Heart left ventricle (tissue), 16 donors: ENCODE data around the gene PRICKLE2. TPM values are rescaled to one million over a fixed set of nuclear protein-coding genes. Genes with fewer than 3 reads are reported as not detected.

Experiments
- ATAC-seq, 4 donors: fragments of 200-7000 bp; cut with Tn5 transposase; one replicate each; pipeline ENCODE4 v1.9.1; 2020 to 2022; ENCODE audit warnings: moderate library complexity in 4 of 4, mild to moderate bottlenecking in 3 of 4, moderate number of reproducible peaks in 1 of 4
- DNase-seq, 5 donors: peaks; one replicate each; pipeline ENCODE4 v3.0.0-alpha.2; 2020
- H3K27ac ChIP-seq, 12 donors: fragments of 200-600 bp; sonication (generic) in 4 of 12; one replicate each; pipeline versions ENCODE4 v1.5.0 to v1.8.0; 2016 to 2022; ENCODE audit warnings: mild to moderate bottlenecking in 2 of 12
- H3K27me3 ChIP-seq, 9 donors: fragments of 200-600 bp; sonication (generic) in 2 of 9; one replicate each; pipeline versions ENCODE4 v1.5.1 to v1.8.0; 2016 to 2022; ENCODE audit warnings: mild to moderate bottlenecking in 3 of 9
- H3K36me3 ChIP-seq, 9 donors: fragments of 200-600 bp; sonication (generic) in 2 of 9; one replicate each; pipeline versions ENCODE4 v1.5.0 to v1.8.0; 2018 to 2022; ENCODE audit warnings: mild to moderate bottlenecking in 2 of 9
- H3K4me1 ChIP-seq, 12 donors: fragments of 200-600 bp; sonication (generic) in 4 of 12; one replicate each; pipeline versions ENCODE4 v1.5.0 to v1.8.0; 2016 to 2022; ENCODE audit warnings: mild to moderate bottlenecking in 3 of 12
- H3K4me3 ChIP-seq, 12 donors: fragments of 200-600 bp; sonication (generic) in 4 of 12; one replicate each; pipeline versions ENCODE4 v1.5.0 to v1.8.0; 2017 to 2022; ENCODE audit warnings: mild to moderate bottlenecking in 9 of 12, moderate library complexity in 4 of 12
- H3K9me3 ChIP-seq, 12 donors: fragments of 200-600 bp; sonication (generic) in 4 of 12; one replicate each; pipeline versions ENCODE4 v1.5.0 to v1.8.0; 2016 to 2022; ENCODE audit warnings: mild to moderate bottlenecking in 1 of 12
- POLR2A ChIP-seq, 2 donors: fragments of 450-650 bp; IDR thresholded peaks; one replicate each; pipeline ENCODE4 v1.6.1; 2017; ENCODE audit warnings: antibody characterized with exemption in 2 of 2, mild to moderate bottlenecking in 2 of 2, moderate library complexity in 2 of 2
- WGBS, 4 donors: extraction: QIAGEN DNeasy Blood & Tissue Kit in 2 of 4; methylation state at CpG; one replicate each; pipeline versions ENCODE4 v1.1.5 to v1.1.7; 2013 to 2018; 5-methylcytosine and 5-hydroxymethylcytosine counted together
- intact Hi-C, 10 donors: fragments of 100-400 bp; cut with DNase I; formaldehyde crosslinking; loops; one replicate each; pipeline versions ENCODE4 v1.11.1 to v1.14.2; 2022
- polyA plus RNA-seq, 2 donors: library from polyadenylated mRNA; stranded (reverse); fragments of 200-250 nt; gene quantifications; one replicate each; pipeline ENCODE4 v1.2.3, GENCODE V29; 2013
- total RNA-seq, 9 donors: library from RNA; depleted of rRNA in 2 of 9; stranded (reverse); fragments of >200 nt in 2 of 9; fragmentation: NEBNext Ultra II Directional in 3 of 9; extraction: Animal tissue kit (Norgen Biotek cat#: 25700) in 3 of 9; gene quantifications; one replicate each; pipeline versions ENCODE4 v1.1.0 to v1.2.4, GENCODE V29; 2016 to 2023
- TF ChIP-seq, protein P1 (sequence below), 12 donors: fragments of 200-600 bp; sonication (generic) in 4 of 12; IDR thresholded peaks; one replicate each; pipeline versions ENCODE4 v1.5.0 to v1.8.0; 2018 to 2022; ENCODE audit warnings: antibody characterized with exemption in 12 of 12, mild to moderate bottlenecking in 5 of 12
- donor health status: ischemic (EF 13 %, LVEDD 7.1; RV severe dilation, severe dysfunction).
- donor health status: healthy with polysubstance abuse.
- donor health status: DM: no; HTN: yes; CAD: no.
- donor health status: DM: no; HTN: no; CAD: no.
- donor health status: ischemic (EF 25% LVEDD 6.9; RV normal size, moderate dysfunction).
- donor health status: ischemic (EF 25% LVEDD 5.7; RV mildly dilated, moderate dysfunction).
- donor health status: healthy.
- donor health status: DM: yes; HTN: yes; CAD: no.
- donor health status: ischemic (EF 35%, LVEDD 5.7; RV mildly dilated, moderate dysfunction).
- donor health status: nonischemic (EF 11% LVEDD 7.7; RV severe dilation, severe dysfunction).
- donor health status: DM: yes; HTN: yes; CAD: no.
- donor health status: PGD.
- donor health status: ischemic (EF 29% LVEDD 5.4; RV normal size, mild dysfunction).
- donor health status: nonischemic (EF 23%, LVEDD 6.1; RV moderate dilation, normal function).

PRICKLE2 gene
- total and polyA plus RNA-seq, 11 donors = 1.5 to 15.2 (median 7.3) TPM

GRCh38 chr3:64203969-64204908 is 21.0 kb downstream of the PRICKLE2 start:
- WGBS, 4 donors = 81 to 85% (median 83%) methylated on average over 7 of the region's 7 CpGs
- no peak for TF ChIP-seq POLR2A (IDR thresholded peaks at IDR 0.05)
- TF ChIP-seq, protein P1, sequence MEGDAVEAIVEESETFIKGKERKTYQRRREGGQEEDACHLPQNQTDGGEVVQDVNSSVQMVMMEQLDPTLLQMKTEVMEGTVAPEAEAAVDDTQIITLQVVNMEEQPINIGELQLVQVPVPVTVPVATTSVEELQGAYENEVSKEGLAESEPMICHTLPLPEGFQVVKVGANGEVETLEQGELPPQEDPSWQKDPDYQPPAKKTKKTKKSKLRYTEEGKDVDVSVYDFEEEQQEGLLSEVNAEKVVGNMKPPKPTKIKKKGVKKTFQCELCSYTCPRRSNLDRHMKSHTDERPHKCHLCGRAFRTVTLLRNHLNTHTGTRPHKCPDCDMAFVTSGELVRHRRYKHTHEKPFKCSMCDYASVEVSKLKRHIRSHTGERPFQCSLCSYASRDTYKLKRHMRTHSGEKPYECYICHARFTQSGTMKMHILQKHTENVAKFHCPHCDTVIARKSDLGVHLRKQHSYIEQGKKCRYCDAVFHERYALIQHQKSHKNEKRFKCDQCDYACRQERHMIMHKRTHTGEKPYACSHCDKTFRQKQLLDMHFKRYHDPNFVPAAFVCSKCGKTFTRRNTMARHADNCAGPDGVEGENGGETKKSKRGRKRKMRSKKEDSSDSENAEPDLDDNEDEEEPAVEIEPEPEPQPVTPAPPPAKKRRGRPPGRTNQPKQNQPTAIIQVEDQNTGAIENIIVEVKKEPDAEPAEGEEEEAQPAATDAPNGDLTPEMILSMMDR (IDR thresholded peaks at IDR 0.05) = no peak
- intact Hi-C loops = no loop called here
- H3K36me3 ChIP-seq = no peaks in the 10 kb centered on the region
- peaks cover 0 to 33% (median 7%) of the 10 kb centered on the region in 12 donors for H3K4me1 ChIP-seq
- H3K27ac ChIP-seq = no peak overlapping the region
- H3K4me3 ChIP-seq = no peak overlapping the region
- H3K9me3 ChIP-seq = no peaks in the 10 kb centered on the region
- H3K27me3 ChIP-seq = no peaks in the 10 kb centered on the region
- ATAC-seq = no peak
- DNase-seq = no peak

DNA sequence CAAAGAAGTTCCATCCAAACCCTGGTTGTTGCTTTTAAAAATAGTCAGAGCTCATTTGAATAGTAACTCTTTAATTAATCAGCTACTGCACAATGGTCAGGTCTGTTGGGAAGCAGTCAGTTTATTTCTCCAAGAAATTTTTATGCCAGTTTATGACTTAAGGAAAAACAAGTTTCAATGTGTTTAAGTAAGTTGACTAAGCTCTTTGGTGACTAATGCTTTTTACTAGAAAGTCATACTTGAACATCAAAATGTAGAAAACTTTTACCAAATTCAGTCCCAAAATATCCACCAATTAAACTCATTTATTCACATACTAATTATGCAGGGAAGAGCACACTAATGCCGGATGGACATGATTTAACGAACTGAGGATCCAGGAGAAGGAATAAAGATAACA is 22.1 kb downstream of the PRICKLE2 start:
- WGBS, 4 donors = 93 to 97% (median 95%) methylated on average over 2 of the region's 2 CpGs
- TF ChIP-seq, protein P1 (IDR thresholded peaks at IDR 0.05) = no peak
- TF ChIP-seq POLR2A (IDR thresholded peaks at IDR 0.05) = no peak
- intact Hi-C loops = no loop called here
- H3K9me3 ChIP-seq = no peaks in the 10 kb centered on the region
- H3K27me3 ChIP-seq = no peaks in the 10 kb centered on the region
- DNase-seq (no peak), ATAC-seq (no peak)
- H3K4me1 ChIP-seq = peaks cover 0 to 30% (median 7%) of the 10 kb centered on the region in 12 donors
- H3K4me3 ChIP-seq = no peak overlapping the region
- H3K27ac ChIP-seq = no peak overlapping the region
- H3K36me3 ChIP-seq = peaks cover 0 to 7% (median 0%) of the 10 kb centered on the region in 9 donors

GRCh38 chr3:64199932-64200331 is 25.3 kb downstream of the PRICKLE2 start:
- 79 to 90% (median 85%) methylated on average over 2 of the region's 2 CpGs for WGBS, 4 donors
- H3K4me3 ChIP-seq = no peak overlapping the region

More at GRCh38 chr3:64199932-64200331, 25.3 kb downstream of the PRICKLE2 start:
- no peaks in the 10 kb centered on the region for H3K27me3 ChIP-seq
- no peak overlapping the region for H3K27ac ChIP-seq
- H3K4me1 ChIP-seq = peaks cover 0 to 10% (median 0%) of the 10 kb centered on the region in 12 donors
- H3K9me3 ChIP-seq = no peaks in the 10 kb centered on the region
- no peak for DNase-seq
- ATAC-seq = no peak
- intact Hi-C loops = loop anchor here in 1 of 10 donors (10.0 kb wide), 1 partner anchor 195 kb away; no protein-coding TSS in a partner anchor
- H3K36me3 ChIP-seq = peaks cover 0 to 27% (median 6%) of the 10 kb centered on the region in 9 donors
- TF ChIP-seq POLR2A (IDR thresholded peaks at IDR 0.05) = no peak
- TF ChIP-seq, protein P1 (IDR thresholded peaks at IDR 0.05) = no peak
